Central memory CD4-positive, alpha-beta T cell (primary cell): ENCODE data around the gene SPEM2.
"Not testable (repeated sequence)": the region's sequence is repeated elsewhere in the genome, so short reads cannot be mapped to it uniquely, and the experiment has no call there.

Experiments
- DNase-seq: peaks from one replicate; pipeline ENCODE4 v3.0.0; 2022

SPEM2 gene

GRCh38 chr17:7443499-7444485, 18.4 kb downstream of the SPEM2 start:
- DNase-seq = no peak

- no peak for DNase-seq
Observed at GRCh38 chr17:7444682-7445618, 19.5 kb downstream of the SPEM2 start, which contains the start of gene CHRNB1. Gene CHRNB1 (plus strand): TSS chr17:7445061. CDS start chr17:7445128, 67 bp downstream.

DNA sequence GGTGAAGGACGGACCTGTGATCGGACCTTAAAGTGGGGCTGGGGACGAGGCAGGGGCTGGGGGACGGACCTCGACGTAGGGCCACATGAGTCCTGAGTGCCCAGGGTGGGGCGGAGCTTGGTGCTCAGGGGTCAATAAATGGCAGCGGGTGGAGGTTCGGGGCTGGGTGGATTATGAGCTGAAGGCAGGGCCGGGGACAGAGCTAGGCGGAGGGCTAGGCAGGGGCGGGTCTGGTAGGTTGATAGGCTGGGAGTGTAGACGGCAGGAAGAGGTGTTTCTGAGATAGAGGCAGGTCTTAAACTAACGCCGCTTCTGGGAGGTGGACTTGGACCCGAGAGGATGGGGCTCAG, 20.2 kb downstream of the SPEM2 start:
- DNase-seq = peak; percentile 41

DNA sequence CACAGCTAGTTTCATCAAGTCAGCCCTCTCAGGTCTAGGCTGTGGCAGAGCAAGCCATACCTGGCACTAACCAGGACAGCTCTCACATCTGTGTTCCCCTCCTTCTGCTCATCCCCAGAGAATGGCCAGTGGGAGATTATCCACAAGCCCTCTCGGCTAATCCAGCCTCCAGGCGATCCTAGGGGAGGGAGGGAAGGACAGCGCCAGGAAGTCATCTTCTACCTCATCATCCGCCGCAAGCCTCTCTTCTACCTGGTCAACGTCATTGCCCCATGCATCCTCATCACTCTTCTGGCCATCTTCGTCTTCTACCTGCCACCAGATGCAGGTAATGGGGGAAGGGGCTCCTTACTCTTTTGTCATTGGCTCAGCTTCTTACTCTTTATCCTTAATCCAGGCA, 23.0 kb downstream of the SPEM2 start:
- no peak for DNase-seq

DNA sequence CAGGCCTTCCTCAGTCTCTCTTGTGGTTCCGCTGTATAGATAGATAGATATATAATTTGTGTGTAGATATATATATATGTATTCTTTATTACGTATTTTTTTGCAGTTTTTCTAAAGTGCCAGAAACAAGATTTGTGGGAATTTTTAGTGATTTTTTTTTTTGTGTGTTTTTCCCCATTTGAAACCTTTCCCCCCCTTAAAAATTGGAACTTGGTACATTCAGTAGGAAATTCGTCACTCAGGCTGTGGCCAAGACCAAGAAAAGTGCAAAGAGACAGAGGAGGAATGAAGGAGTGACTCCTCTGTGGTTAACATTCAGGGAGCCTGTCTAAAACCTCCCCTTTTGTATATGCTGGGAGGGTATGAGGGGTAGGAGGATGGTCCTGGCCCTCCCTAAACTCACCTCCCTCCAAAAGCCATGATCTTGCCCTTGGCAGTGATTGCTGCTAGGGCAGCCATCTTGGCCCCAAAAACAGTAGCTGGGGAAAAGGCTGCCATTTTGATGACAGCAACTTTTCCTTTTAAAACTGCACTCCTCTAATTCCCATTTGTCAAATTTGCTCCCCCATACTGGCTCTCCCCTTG, 34.6 kb downstream of the SPEM2 start:
- DNase-seq = no peak

DNA sequence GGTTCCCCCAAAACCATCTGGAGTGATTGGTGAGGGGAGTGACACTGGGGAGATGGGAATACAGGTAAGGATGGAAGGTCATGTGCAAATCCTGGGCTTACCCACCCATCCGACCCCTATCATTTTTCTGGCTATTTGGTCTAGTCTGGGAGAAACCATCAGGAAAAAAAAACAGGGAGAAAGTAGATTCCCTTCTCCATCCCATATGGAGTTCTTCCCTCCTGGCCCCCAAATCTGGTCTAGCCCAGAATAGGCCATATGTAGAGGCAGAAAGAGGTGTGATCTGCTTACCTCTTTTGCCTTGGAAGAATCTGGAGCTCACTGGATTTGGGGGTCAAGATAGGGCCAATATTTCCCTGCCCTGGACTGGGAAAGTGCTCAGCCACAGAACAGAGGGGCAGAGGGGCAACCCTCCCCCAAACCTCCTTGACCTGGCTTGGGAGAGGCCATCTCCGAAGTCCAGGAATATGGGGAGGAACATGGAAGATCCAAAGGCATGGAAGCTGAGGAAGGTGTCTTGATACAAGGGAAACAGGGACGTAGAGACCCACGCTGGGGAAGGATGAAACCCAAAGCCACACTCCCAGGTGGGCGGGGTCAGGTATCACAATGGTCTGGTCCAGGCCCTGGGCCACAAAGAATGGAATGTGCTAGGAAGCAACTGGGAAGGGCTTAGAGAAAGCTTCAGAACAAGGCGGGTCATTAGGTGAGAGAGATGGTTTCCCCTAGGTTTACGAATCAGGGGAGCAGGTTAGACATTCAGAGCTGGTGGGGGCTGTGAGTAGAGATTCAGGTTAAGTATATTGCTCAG, 35.6 kb downstream of the SPEM2 start:
- no peak for DNase-seq

GRCh38 chr17:7462474-7463371, 37.3 kb downstream of the SPEM2 start:
- DNase-seq = no peak

DNA sequence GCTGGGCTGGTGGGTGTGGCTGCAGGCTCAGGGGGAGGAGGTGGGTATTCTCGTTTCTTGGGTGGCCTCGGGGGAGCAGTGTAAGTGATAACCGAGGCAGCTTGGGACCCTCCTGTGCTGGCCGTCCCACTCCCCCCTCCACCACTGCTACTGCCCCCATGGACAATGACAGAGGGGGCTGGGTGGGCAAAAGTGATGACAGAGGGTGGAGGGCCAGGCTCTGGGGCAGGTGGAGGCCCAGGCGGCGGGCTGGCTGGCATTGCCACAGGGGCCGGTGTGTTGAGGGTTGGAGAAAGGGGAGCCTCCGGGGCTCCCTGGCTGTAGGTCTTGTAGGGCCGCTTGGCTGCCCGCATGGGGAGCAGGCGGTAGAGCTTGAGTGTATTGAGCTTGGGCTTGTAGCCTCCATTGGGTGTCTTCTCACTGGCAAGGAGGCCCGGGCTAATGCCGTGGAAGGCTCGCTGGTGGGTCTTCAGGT, 38.0 kb downstream of the SPEM2 start:
- DNase-seq = no peak

GRCh38 chr17:7464081-7464480, 38.7 kb downstream of the SPEM2 start:
- no peak for DNase-seq

DNA sequence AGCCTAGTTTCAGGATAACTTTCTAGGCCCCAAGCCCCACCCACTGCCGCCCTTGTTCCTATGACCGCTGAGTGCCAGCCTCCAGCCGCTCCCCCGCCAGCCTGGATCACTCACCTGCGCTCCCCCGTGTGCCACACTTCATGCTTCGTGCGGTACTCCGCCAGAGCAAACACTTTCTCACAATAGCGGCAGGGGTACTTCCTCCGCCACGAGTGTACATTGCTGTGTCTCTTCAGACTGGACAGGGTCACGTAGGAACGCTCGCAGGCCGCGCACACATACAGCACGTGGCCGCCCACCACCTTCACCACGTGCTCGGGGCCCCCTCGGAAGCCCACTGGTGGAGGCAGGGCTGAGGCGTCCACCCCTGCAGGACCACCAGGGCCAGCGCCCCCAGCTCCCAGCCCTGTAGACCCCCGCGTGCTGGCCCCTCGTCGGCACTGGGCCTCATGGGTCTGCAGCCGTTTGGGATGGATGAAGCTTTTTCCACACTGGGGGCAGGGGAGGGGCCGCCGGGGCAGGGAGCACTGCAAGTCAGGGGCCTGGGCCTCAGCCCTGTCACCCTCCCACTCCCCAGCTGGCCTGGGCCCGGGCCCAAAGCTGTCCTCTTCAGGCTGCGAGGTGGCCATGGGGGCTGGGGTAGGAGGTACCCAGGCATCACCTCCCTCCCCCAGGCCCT, 40.3 kb downstream of the SPEM2 start:
- DNase-seq = no peak

DNA sequence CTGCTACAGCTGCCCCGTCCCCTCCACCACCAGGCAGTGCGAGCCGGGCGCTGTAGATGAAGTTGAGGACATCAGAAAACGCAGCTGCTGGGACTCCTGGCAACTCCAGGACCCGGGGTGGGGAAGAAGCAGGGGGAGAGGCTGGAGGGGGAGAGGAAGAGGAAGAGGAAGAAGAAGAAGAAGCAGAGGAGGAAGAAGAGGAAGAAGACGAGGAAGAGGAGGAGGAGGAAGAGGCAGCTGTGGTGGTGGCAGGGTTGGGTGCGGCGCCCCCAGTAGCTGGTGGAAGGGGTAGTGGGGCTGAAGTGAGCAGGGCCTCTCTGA, 40.9 kb downstream of the SPEM2 start:
- no peak for DNase-seq

DNA sequence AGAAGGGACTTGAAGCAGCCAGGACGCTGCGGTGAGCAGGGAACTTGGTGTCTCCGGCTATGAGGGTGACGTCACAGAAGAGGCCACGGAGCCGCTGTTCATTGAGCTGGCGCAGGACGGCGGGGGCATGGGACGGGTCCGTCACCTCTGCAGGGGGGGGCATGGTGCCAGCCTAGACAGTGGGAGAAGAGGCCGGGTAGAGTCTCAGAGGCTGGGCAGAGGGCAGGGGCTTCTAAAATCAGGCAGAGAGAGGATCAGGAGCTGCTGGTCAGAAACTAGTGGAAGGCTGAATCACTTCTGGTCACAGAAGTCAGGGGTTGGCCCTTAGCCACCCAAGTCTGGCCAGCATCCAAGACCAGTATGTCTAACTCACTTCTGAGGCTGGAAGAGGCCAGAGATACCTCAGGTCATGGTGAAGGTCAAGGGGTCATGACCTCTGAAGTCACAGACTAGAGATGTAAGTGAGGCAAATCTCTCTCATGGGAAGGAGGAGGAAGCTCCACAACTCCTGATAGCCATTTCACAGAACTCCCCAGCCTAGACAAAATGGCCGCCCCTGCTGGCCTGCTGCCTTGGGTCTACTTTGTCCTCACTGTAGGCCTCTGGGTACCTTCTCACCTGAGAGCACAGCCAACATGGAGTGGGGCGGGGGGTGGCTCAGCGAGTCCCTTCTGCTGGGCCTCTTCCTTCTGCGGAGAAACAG, 41.4 kb downstream of the SPEM2 start:
- DNase-seq = no peak

DNA sequence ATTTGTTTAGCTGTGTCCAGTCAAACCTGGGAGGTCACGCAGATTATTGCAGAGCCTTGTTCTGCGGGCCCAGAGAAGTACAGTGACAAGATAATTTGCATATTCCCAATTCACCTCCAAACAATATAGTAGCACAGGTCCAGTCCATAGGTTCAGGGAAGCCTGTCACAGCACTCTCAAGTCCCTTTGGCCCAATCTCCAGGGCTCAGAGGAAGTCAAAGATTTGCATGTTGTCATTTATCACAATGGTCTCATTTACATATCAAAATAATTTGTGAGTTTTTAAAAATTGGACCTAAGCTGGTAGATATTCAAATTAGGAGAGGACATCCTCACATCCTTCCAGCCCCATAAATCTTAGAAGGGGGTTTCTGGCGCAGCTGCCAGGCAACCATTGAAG, 42.1 kb downstream of the SPEM2 start:
- no peak for DNase-seq

GRCh38 chr17:7468290-7468689, 42.9 kb downstream of the SPEM2 start:
- DNase-seq = no peak

GRCh38 chr17:7468804-7469389, 43.5 kb downstream of the SPEM2 start:
- DNase-seq = no peak

GRCh38 chr17:7469843-7470242, 44.4 kb downstream of the SPEM2 start:
- not testable (repeated sequence) for DNase-seq

- not testable (repeated sequence) for DNase-seq
Observed at GRCh38 chr17:7470457-7470973, 45.1 kb downstream of the SPEM2 start.

DNA sequence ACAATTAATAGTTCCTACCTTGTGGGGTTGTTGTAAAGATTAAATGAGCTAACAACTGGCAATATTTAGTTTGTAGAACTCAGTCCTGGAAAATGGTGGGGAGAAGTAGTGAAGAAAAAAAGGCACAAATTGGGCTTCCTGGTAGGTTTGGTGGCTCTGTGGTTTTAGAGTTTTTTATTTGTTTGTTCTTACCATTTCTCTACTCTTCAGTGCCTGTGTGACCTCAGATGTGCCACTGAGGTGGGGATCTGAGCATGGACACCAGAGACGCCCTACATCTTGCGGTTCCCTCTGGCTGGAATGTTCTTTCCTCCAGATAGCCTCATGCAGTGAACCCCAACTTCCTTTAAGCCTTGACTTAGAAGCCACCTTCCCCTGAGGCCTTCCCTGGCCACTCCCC, 46.3 kb downstream of the SPEM2 start:
- no peak for DNase-seq

DNA sequence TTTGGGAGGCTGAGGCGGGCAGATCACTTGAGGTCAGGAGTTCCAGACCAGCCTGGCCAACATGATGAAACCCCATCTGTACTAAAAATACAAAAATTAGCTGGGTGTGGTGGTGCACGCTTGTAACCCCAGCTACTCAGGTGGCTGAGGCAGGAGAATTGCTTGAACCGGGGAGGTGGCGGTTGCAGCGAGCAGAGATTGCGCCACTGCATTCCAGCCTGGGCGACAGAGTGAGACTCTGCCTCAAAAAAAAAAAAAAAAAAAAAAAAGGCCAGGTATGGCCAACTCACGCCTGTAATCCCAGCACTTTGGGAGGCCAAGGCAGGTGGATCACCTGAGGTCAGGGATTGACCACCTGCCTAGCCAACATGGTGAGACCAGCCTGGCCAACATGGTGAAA, 49.4 kb downstream of the SPEM2 start:
- DNase-seq = not testable (repeated sequence)
